GM12878 (cell line): Measurements from ENCODE around the gene CORO2B.

ENCODE experiments used
- BHLHE40 ChIP-seq, 2 experiments: fragments of 450-650 bp in 1 of 2; IDR thresholded peaks; 2 replicates each; pipeline ENCODE4 v1.6.1; 2011 to 2017; ENCODE audit warnings: low read depth in 2 of 2, borderline replicate concordance in 1 of 2, improper control_type of control experiment in 1 of 2, low read length in 1 of 2, mild to moderate bottlenecking in 1 of 2
- CTCF ChIP-seq, 3 experiments: IDR thresholded peaks in 2 of 3; conservative IDR thresholded peaks in 1 of 3; 2 replicates each; pipeline ENCODE4 v1.5.1; 2011; ENCODE audit warnings: low read depth in 3 of 3, low read length in 3 of 3, mild to moderate bottlenecking in 3 of 3, control low read depth in 2 of 3, moderate library complexity in 2 of 3, inconsistent platforms in 1 of 3, mixed read lengths in 1 of 3; ENCODE audit not compliant: control insufficient read depth in 2 of 3, insufficient read depth in 1 of 3; ENCODE audit errors: extremely low read depth in 1 of 3
- EZH2 ChIP-seq: IDR thresholded peaks from 2 replicates; pipeline ENCODE4 v1.6.1; 2012; ENCODE audit warnings: low read depth, mild to moderate bottlenecking, control low read depth, inconsistent platforms, low read length, borderline replicate concordance; ENCODE audit not compliant: control insufficient read depth
- HDAC6 ChIP-seq: fragments of 200-600 bp; sonication (generic); IDR thresholded peaks from one replicate; pipeline ENCODE4 v1.8.0; 2017; ENCODE audit warnings: antibody characterized with exemption; ENCODE audit not compliant: unreplicated experiment
- MAX ChIP-seq: IDR thresholded peaks from 2 replicates; pipeline ENCODE4 v1.6.1; 2012; ENCODE audit warnings: low read depth, low read length, improper control_type of control experiment
- MYC ChIP-seq: IDR thresholded peaks from 2 replicates; pipeline ENCODE4 v1.6.1; 2011; ENCODE audit warnings: mild to moderate bottlenecking, low read length, moderate library complexity, inconsistent platforms; ENCODE audit not compliant: insufficient read depth, insufficient replicate concordance, insufficient read length, severe bottlenecking
- POLR2A ChIP-seq: IDR thresholded peaks from 2 replicates; pipeline ENCODE4 v1.6.1; 2011; ENCODE audit warnings: low read depth, mild to moderate bottlenecking, low read length
- SUZ12 ChIP-seq: fragments of 200-600 bp; sonication (generic); IDR thresholded peaks from one replicate; pipeline ENCODE4 v1.6.1; 2018; ENCODE audit warnings: antibody characterized with exemption, mild to moderate bottlenecking; ENCODE audit not compliant: unreplicated experiment
- TCF12 ChIP-seq: IDR thresholded peaks from 2 replicates; pipeline ENCODE4 v1.6.1; 2011; ENCODE audit warnings: low read depth, mild to moderate bottlenecking, low read length
- USF2 ChIP-seq: IDR thresholded peaks from 2 replicates; pipeline ENCODE4 v1.6.1; 2011; ENCODE audit warnings: low read depth, low read length, improper control_type of control experiment, borderline replicate concordance
- ZNF592 ChIP-seq: fragments of 450-650 bp; IDR thresholded peaks from 2 replicates; pipeline ENCODE4 v1.6.1; 2017; ENCODE audit warnings: mild to moderate bottlenecking, moderate library complexity

- no peak for TF ChIP-seq SUZ12
- no peak for TF ChIP-seq BHLHE40 (IDR thresholded peaks at IDR 0.05; ENCODE audit: borderline replicate concordance in 1 of 2, low read depth in 2 of 2, low read length in 1 of 2)
- no peak for TF ChIP-seq POLR2A
- TF ChIP-seq MYC = no peak
- TF ChIP-seq EZH2 = no peak
- TF ChIP-seq USF2 = no peak
- TF ChIP-seq MAX = no peak
- no peak for TF ChIP-seq ZNF592
- TF ChIP-seq CTCF (IDR thresholded peaks at IDR 0.05 in 2 of 3, conservative IDR thresholded peaks at IDR 0.05 in 1 of 3; ENCODE audit: control insufficient read depth in 2 of 3, extremely low read depth in 1 of 3, insufficient read depth in 1 of 3, low read depth in 3 of 3, low read length in 3 of 3) = no peak
- TF ChIP-seq HDAC6 = no peak
- TF ChIP-seq TCF12 = no peak
These were observed 7.6 kb downstream of the CORO2B start for GRCh38 chr15:68586274-68586961.
